ENCODE results near the gene VSTM2B.

Gene VSTM2B

GRCh38 chr19:29497241-29497640 is 28.6 kb upstream of the VSTM2B start:
- no peak for DNase-seq

- no peak for DNase-seq
These were observed 27.9 kb upstream of the VSTM2B start for GRCh38 chr19:29497686-29498436.

- no peak for DNase-seq
These were observed 26.4 kb upstream of the VSTM2B start for GRCh38 chr19:29499261-29499920.

- DNase-seq = no peak
These were observed 25.7 kb upstream of the VSTM2B start for GRCh38 chr19:29499921-29500590.

- DNase-seq = no peak
These were observed 23.8 kb upstream of the VSTM2B start for GRCh38 chr19:29501816-29502580.

GRCh38 chr19:29502581-29502850 is 23.3 kb upstream of the VSTM2B start:
- no peak for DNase-seq

- no peak for DNase-seq
These were observed 22.5 kb upstream of the VSTM2B start for GRCh38 chr19:29503140-29503758.

GRCh38 chr19:29503785-29504184 is 22.0 kb upstream of the VSTM2B start:
- DNase-seq = no peak

GRCh38 chr19:29504454-29504853 is 21.3 kb upstream of the VSTM2B start:
- no peak for DNase-seq

- DNase-seq = no peak
These were observed 20.5 kb upstream of the VSTM2B start for GRCh38 chr19:29505097-29505824.

GRCh38 chr19:29506619-29506911 is 19.2 kb upstream of the VSTM2B start:
- DNase-seq = no peak

- DNase-seq = no peak
These were observed 18.5 kb upstream of the VSTM2B start for GRCh38 chr19:29507081-29507860.

- DNase-seq = no peak
These were observed 17.6 kb upstream of the VSTM2B start for GRCh38 chr19:29508181-29508580.

GRCh38 chr19:29509456-29509855 is 16.3 kb upstream of the VSTM2B start:
- no peak for DNase-seq

GRCh38 chr19:29510701-29511265 is 15.0 kb upstream of the VSTM2B start:
- DNase-seq = no peak

GRCh38 chr19:29511768-29512167 is 14.0 kb upstream of the VSTM2B start:
- no peak for DNase-seq

- no peak for DNase-seq
These were observed 13.0 kb upstream of the VSTM2B start for GRCh38 chr19:29512748-29513147.

- DNase-seq = no peak
These were observed 11.1 kb upstream of the VSTM2B start for GRCh38 chr19:29514525-29515232.

GRCh38 chr19:29515233-29515619 is 10.6 kb upstream of the VSTM2B start:
- no peak for DNase-seq

- no peak for DNase-seq
These were observed 10.0 kb upstream of the VSTM2B start for GRCh38 chr19:29515706-29516357.

Measured in OCI-M1 (cell line).